Activated CD4-positive, alpha-beta T cell treated with anti-CD3 and anti-CD28 coated beads for 36 hours (primary cell): ENCODE results near the gene HIRA. TPM values are rescaled to one million over a fixed set of nuclear protein-coding genes. Genes with fewer than 3 reads are reported as not detected.

ENCODE experiments used
- ATAC-seq: fragments of 200-7000 bp; cut with Tn5 transposase; one replicate; pipeline ENCODE4 v1.10.0; 2021; ENCODE audit warnings: mild to moderate bottlenecking, moderate library complexity
- CTCF ChIA-PET: fragments of 350-600 bp; sonication (Branson Sonifier 250); formaldehyde crosslinking; loops from one replicate; lab custom pipeline; 2021; ENCODE audit warnings: antibody characterized with exemption; lab: Charles Lee
- POLR2A ChIA-PET: fragments of 350-600 bp; sonication (Branson Sonifier 250); formaldehyde crosslinking; loops from one replicate; lab custom pipeline; 2021; ENCODE audit warnings: antibody characterized with exemption, inconsistent platforms; lab: Charles Lee
- DNase-seq: peaks from one replicate; pipeline ENCODE4 v3.0.0-alpha.2; 2020
- H3K27ac Mint-ChIP-seq: one replicate; pipeline ENCODE4 v1.8.0; 2021; ENCODE audit warnings: mixed read lengths
- H3K27me3 Mint-ChIP-seq: one replicate; pipeline ENCODE4 v1.8.0; 2021; ENCODE audit warnings: mixed read lengths
- H3K36me3 Mint-ChIP-seq: one replicate; pipeline ENCODE4 v1.8.0; 2021; ENCODE audit warnings: low read depth, mixed read lengths
- H3K4me1 Mint-ChIP-seq: one replicate; pipeline ENCODE4 v1.8.0; 2021; ENCODE audit warnings: mixed read lengths
- H3K4me3 Mint-ChIP-seq: one replicate; pipeline ENCODE4 v1.8.0; 2021; ENCODE audit warnings: mild to moderate bottlenecking, moderate library complexity, mixed read lengths
- H3K9me3 Mint-ChIP-seq: one replicate; pipeline ENCODE4 v1.8.0; 2021; ENCODE audit warnings: low read depth, mixed read lengths
- intact Hi-C, 2 experiments: fragments of 100-400 bp; cut with DNase I in 1 of 2; cut with micrococcal nuclease in 1 of 2; formaldehyde crosslinking; loops; one replicate each; pipeline versions ENCODE4 v1.14.2 to v1.15.1; 2022 to 2024; cut with DNase I, micrococcal nuclease
- total RNA-seq, 2 experiments: library from RNA; stranded (reverse); gene quantifications; one replicate each; pipeline ENCODE4 v1.2.3, GENCODE V29; 2021

The HIRA gene
- total RNA-seq, 2 experiments from 2014 or later = 25.5 to 31.2 TPM

- Mint-ChIP-seq H3K9me3 (no peaks in the 10 kb centered on the region), H3K4me1 (no peaks in the 10 kb centered on the region), H3K27me3 (no peaks in the 10 kb centered on the region), H3K27ac (no peak overlapping the region), H3K4me3 (no peak overlapping the region), H3K36me3 (peaks cover 35% of the 10 kb centered on the region)
- intact Hi-C loops = loop anchor here in 1 of 2 experiments (10.0 kb wide), 1 partner anchor 307 kb away; no protein-coding TSS in a partner anchor
- CTCF ChIA-PET = interaction anchor here (1.2 kb wide), 1 partner anchor 11 kb away, joined by 3 read pairs; no protein-coding TSS in a partner anchor
- ATAC-seq (no peak), DNase-seq (no peak)
- POLR2A ChIA-PET = interaction anchor here (0.5 kb wide), 1 partner anchor 57 kb away, joined by 4 read pairs; no protein-coding TSS in a partner anchor
These were observed 69.9 kb downstream of the HIRA start for GRCh38 chr22:19361501-19362103.

- Mint-ChIP-seq H3K27ac (no peak overlapping the region), H3K4me1 (no peaks in the 10 kb centered on the region), H3K36me3 (peaks cover 32% of the 10 kb centered on the region), H3K9me3 (no peaks in the 10 kb centered on the region), H3K4me3 (no peak overlapping the region), H3K27me3 (no peaks in the 10 kb centered on the region)
- POLR2A ChIA-PET = no interaction called here
- DNase-seq = no peak
- no peak for ATAC-seq
- CTCF ChIA-PET = interaction anchor here (0.8 to 1.2 kb wide), 2 partner anchors 10 to 12 kb away, joined by 3 read pairs; no protein-coding TSS in a partner anchor
- intact Hi-C loops = loop anchor here in 1 of 2 experiments (10.0 kb wide), 1 partner anchor 306 kb away; no protein-coding TSS in a partner anchor
These were observed 70.7 kb downstream of the HIRA start for GRCh38 chr22:19360862-19361261.

GRCh38 chr22:19360300-19360792 lies 71.2 kb downstream of the HIRA start:
- H3K9me3 Mint-ChIP-seq = no peaks in the 10 kb centered on the region
- POLR2A ChIA-PET = no interaction called here
- H3K36me3 Mint-ChIP-seq = peaks cover 32% of the 10 kb centered on the region
- no peaks in the 10 kb centered on the region for H3K27me3 Mint-ChIP-seq
- no peaks in the 10 kb centered on the region for H3K4me1 Mint-ChIP-seq
- CTCF ChIA-PET = interaction anchor here (0.8 to 1.2 kb wide), 2 partner anchors 11 to 13 kb away, joined by 3 read pairs; no protein-coding TSS in a partner anchor
- ATAC-seq (no peak), DNase-seq (no peak)
- no peak overlapping the region for H3K27ac Mint-ChIP-seq
- intact Hi-C loops = loop anchor here in 1 of 2 experiments (10.0 kb wide), 1 partner anchor 306 kb away; no protein-coding TSS in a partner anchor
- no peak overlapping the region for H3K4me3 Mint-ChIP-seq

- ChIA-PET CTCF (no interaction called here), POLR2A (no interaction called here)
- DNase-seq (no peak), ATAC-seq (no peak)
- intact Hi-C loops = loop anchor here in 1 of 2 experiments (10.0 kb wide), 2 partner anchors 285 to 305 kb away; no protein-coding TSS in a partner anchor
- no peaks in the 10 kb centered on the region for H3K9me3 Mint-ChIP-seq
- no peak overlapping the region for H3K27ac Mint-ChIP-seq
- no peaks in the 10 kb centered on the region for H3K27me3 Mint-ChIP-seq
- H3K4me1 Mint-ChIP-seq = no peaks in the 10 kb centered on the region
- no peak overlapping the region for H3K4me3 Mint-ChIP-seq
- peaks cover 34% of the 10 kb centered on the region for H3K36me3 Mint-ChIP-seq
These were observed 71.8 kb downstream of the HIRA start for GRCh38 chr22:19359554-19360299.

GRCh38 chr22:19358703-19359553 lies 72.6 kb downstream of the HIRA start:
- H3K9me3 Mint-ChIP-seq = no peaks in the 10 kb centered on the region
- ATAC-seq (no peak), DNase-seq (no peak)
- no peaks in the 10 kb centered on the region for H3K27me3 Mint-ChIP-seq
- no peak overlapping the region for H3K4me3 Mint-ChIP-seq
- intact Hi-C loops = loop anchor here in 1 of 2 experiments (10.0 kb wide), 1 partner anchor 286 kb away; no protein-coding TSS in a partner anchor
- ChIA-PET CTCF (no interaction called here), POLR2A (no interaction called here)
- no peaks in the 10 kb centered on the region for H3K4me1 Mint-ChIP-seq
- H3K36me3 Mint-ChIP-seq = peaks cover 36% of the 10 kb centered on the region
- no peak overlapping the region for H3K27ac Mint-ChIP-seq

GRCh38 chr22:19358195-19358594 lies 73.3 kb downstream of the HIRA start:
- H3K9me3 Mint-ChIP-seq = no peaks in the 10 kb centered on the region
- no peaks in the 10 kb centered on the region for H3K4me1 Mint-ChIP-seq
- ATAC-seq = no peak
- POLR2A ChIA-PET = no interaction called here
- H3K36me3 Mint-ChIP-seq = peaks cover 34% of the 10 kb centered on the region
- intact Hi-C loops = loop anchor here in 1 of 2 experiments (10.0 kb wide), 1 partner anchor 287 kb away; no protein-coding TSS in a partner anchor
- H3K4me3 Mint-ChIP-seq = no peak overlapping the region
- H3K27me3 Mint-ChIP-seq = no peaks in the 10 kb centered on the region
- no peak for DNase-seq
- CTCF ChIA-PET = no interaction called here
- H3K27ac Mint-ChIP-seq = no peak overlapping the region

- Mint-ChIP-seq H3K27ac (no peak overlapping the region), H3K27me3 (no peaks in the 10 kb centered on the region), H3K4me1 (no peaks in the 10 kb centered on the region), H3K4me3 (no peak overlapping the region), H3K36me3 (peaks cover 34% of the 10 kb centered on the region), H3K9me3 (no peaks in the 10 kb centered on the region)
- no peak for ATAC-seq
- intact Hi-C loops = loop anchor here in 1 of 2 experiments (10.0 kb wide), 1 partner anchor 287 kb away; no protein-coding TSS in a partner anchor
- DNase-seq = no peak
- CTCF ChIA-PET = no interaction called here
- POLR2A ChIA-PET = no interaction called here
These were observed 74.0 kb downstream of the HIRA start for GRCh38 chr22:19357270-19358105.

- Mint-ChIP-seq H3K4me3 (no peak overlapping the region), H3K4me1 (no peaks in the 10 kb centered on the region), H3K36me3 (peaks cover 37% of the 10 kb centered on the region), H3K27me3 (no peaks in the 10 kb centered on the region), H3K9me3 (no peaks in the 10 kb centered on the region), H3K27ac (no peak overlapping the region)
- POLR2A ChIA-PET = no interaction called here
- intact Hi-C loops = loop anchor here in 1 of 2 experiments (10.0 kb wide), 1 partner anchor 288 kb away; no protein-coding TSS in a partner anchor
- CTCF ChIA-PET = no interaction called here
- no peak for ATAC-seq
- no peak for DNase-seq
These were observed 74.7 kb downstream of the HIRA start for GRCh38 chr22:19356708-19357269.

- no peaks in the 10 kb centered on the region for H3K4me1 Mint-ChIP-seq
- H3K4me3 Mint-ChIP-seq = no peak overlapping the region
- H3K36me3 Mint-ChIP-seq = peaks cover 40% of the 10 kb centered on the region
- intact Hi-C loops = loop anchor here in 1 of 2 experiments (10.0 kb wide), 1 partner anchor 289 kb away; no protein-coding TSS in a partner anchor
- no peaks in the 10 kb centered on the region for H3K27me3 Mint-ChIP-seq
- POLR2A ChIA-PET = no interaction called here
- H3K9me3 Mint-ChIP-seq = no peaks in the 10 kb centered on the region
- no peak overlapping the region for H3K27ac Mint-ChIP-seq
- DNase-seq (no peak), ATAC-seq (no peak)
- CTCF ChIA-PET = no interaction called here
These were observed 75.9 kb downstream of the HIRA start for GRCh38 chr22:19355413-19356157.
